H1 (cell line): Measurements from ENCODE around the gene GOLGA3. TPM values are rescaled to one million over a fixed set of nuclear protein-coding genes. Genes with fewer than 3 reads are reported as not detected.

Experiments
- ATF2 ChIP-seq: IDR thresholded peaks from 2 replicates; pipeline ENCODE4 v1.6.1; 2012; ENCODE audit warnings: low read length, inconsistent platforms
- CTCF ChIP-seq, 3 experiments: IDR thresholded peaks; 1 replicate in 2 of 3; 2 replicates in 1 of 3; pipeline versions ENCODE4 v1.5.1 to v1.6.1; 2011; ENCODE audit warnings: low read length in 3 of 3, mild to moderate bottlenecking in 3 of 3, inconsistent platforms in 2 of 3, low read depth in 1 of 3, moderate library complexity in 1 of 3; ENCODE audit not compliant: insufficient read depth in 1 of 3; ENCODE audit errors: control extremely low read depth in 1 of 3
- NRF1 ChIP-seq: IDR thresholded peaks from 2 replicates; pipeline ENCODE4 v1.6.1; 2011; ENCODE audit warnings: mild to moderate bottlenecking, low read depth, low read length, improper control_type of control experiment
- polyA plus RNA-seq, 7 experiments: library from polyadenylated mRNA; depleted of rRNA in 3 of 7; stranded (reverse) in 5 of 7; unstranded in 2 of 7; fragments of >200 nt in 5 of 7; fragments of 200-250 nt in 2 of 7; gene quantifications; 1 replicate in 5 of 7; 2 replicates in 1 of 7; 4 replicates in 1 of 7; pipeline versions ENCODE4 v1.2.1 to v1.2.3, GENCODE V29; 2011 to 2013; ENCODE audit warnings: missing spikeins in 2 of 7, mixed read lengths in 2 of 7
- total RNA-seq: library from RNA; stranded (reverse); fragmentation: NEBNext Ultra II Directional; extraction: Animal tissue kit (Norgen Biotek cat#: 25700); gene quantifications from 2 replicates; pipeline ENCODE4 v1.2.1, GENCODE V29; 2021

GOLGA3 gene
- total and polyA plus RNA-seq, 2 of the 8 experiments (the other 6 are each of a cell fraction or from before 2014, with no cell fraction given): 6.4 to 33.1 TPM

DNA sequence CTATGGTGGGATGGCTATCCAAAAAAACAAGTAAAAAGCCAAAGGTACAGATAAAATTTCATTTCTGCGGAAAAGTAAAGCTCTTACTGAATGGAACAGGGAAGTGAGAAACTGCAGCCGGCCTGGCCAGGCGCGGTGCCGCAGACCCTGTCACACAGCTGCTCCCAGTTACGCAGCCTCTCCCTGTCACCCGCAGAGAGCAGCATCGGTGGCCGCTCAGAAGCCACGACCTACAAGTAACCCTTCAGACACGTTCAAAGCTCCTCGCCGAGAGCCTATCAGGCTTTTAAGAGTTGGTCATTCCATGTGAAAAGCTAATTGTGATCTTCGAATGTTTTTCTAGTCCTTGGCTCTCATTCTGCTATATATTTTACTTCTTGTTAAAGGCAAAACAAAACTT, 56.1 kb downstream of the GOLGA3 start (continued):
- TF ChIP-seq CTCF (IDR thresholded peaks at IDR 0.05; ENCODE audit: control extremely low read depth in 1 of 3, insufficient read depth in 1 of 3, low read depth in 1 of 3, low read length in 3 of 3) (no peak), ATF2 (no peak), NRF1 (no peak)
- TF ChIP-seq, all 59 proteins: peak for 0
